ENCODE results near the gene ZCCHC7.
"Not testable (repeated sequence)": the region's sequence is repeated elsewhere in the genome, so short reads cannot be mapped to it uniquely, and the experiment has no call there.

- TF ChIP-seq, protein P1, sequence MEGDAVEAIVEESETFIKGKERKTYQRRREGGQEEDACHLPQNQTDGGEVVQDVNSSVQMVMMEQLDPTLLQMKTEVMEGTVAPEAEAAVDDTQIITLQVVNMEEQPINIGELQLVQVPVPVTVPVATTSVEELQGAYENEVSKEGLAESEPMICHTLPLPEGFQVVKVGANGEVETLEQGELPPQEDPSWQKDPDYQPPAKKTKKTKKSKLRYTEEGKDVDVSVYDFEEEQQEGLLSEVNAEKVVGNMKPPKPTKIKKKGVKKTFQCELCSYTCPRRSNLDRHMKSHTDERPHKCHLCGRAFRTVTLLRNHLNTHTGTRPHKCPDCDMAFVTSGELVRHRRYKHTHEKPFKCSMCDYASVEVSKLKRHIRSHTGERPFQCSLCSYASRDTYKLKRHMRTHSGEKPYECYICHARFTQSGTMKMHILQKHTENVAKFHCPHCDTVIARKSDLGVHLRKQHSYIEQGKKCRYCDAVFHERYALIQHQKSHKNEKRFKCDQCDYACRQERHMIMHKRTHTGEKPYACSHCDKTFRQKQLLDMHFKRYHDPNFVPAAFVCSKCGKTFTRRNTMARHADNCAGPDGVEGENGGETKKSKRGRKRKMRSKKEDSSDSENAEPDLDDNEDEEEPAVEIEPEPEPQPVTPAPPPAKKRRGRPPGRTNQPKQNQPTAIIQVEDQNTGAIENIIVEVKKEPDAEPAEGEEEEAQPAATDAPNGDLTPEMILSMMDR (IDR thresholded peaks at IDR 0.05; ENCODE audit: insufficient read depth, low read length) = not testable (repeated sequence)
- TF ChIP-seq, protein P2, sequence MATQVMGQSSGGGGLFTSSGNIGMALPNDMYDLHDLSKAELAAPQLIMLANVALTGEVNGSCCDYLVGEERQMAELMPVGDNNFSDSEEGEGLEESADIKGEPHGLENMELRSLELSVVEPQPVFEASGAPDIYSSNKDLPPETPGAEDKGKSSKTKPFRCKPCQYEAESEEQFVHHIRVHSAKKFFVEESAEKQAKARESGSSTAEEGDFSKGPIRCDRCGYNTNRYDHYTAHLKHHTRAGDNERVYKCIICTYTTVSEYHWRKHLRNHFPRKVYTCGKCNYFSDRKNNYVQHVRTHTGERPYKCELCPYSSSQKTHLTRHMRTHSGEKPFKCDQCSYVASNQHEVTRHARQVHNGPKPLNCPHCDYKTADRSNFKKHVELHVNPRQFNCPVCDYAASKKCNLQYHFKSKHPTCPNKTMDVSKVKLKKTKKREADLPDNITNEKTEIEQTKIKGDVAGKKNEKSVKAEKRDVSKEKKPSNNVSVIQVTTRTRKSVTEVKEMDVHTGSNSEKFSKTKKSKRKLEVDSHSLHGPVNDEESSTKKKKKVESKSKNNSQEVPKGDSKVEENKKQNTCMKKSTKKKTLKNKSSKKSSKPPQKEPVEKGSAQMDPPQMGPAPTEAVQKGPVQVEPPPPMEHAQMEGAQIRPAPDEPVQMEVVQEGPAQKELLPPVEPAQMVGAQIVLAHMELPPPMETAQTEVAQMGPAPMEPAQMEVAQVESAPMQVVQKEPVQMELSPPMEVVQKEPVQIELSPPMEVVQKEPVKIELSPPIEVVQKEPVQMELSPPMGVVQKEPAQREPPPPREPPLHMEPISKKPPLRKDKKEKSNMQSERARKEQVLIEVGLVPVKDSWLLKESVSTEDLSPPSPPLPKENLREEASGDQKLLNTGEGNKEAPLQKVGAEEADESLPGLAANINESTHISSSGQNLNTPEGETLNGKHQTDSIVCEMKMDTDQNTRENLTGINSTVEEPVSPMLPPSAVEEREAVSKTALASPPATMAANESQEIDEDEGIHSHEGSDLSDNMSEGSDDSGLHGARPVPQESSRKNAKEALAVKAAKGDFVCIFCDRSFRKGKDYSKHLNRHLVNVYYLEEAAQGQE (IDR thresholded peaks at IDR 0.05; ENCODE audit: insufficient replicate concordance, low read depth) = not testable (repeated sequence)
Observed at GRCh38 chr9:37397948-37398347, 277.6 kb downstream of the ZCCHC7 start.

Measured in HL-60 (cell line).